Ovary (tissue), 9 donors: ENCODE data around the gene DNLZ. TPM values are rescaled to one million over a fixed set of nuclear protein-coding genes. Genes with fewer than 3 reads are reported as not detected.

Source experiments
- DNase-seq, 5 donors: peaks; one replicate each; pipeline ENCODE4 v3.0.0-alpha.2; 2019 to 2020
- H3K27ac ChIP-seq, 2 donors: fragments of 200-600 bp; one replicate each; pipeline versions ENCODE4 v1.5.1 to v1.8.0; 2019 to 2022
- H3K27me3 ChIP-seq: fragments of 200-600 bp; one replicate; pipeline ENCODE4 v1.8.0; 2022
- H3K36me3 ChIP-seq: fragments of 200-600 bp; sonication (generic); one replicate; pipeline ENCODE4 v1.5.1; 2019
- H3K4me1 ChIP-seq: one replicate; pipeline ENCODE4 v1.8.1; 2013; ENCODE audit warnings: mild to moderate bottlenecking, moderate library complexity; ENCODE audit not compliant: insufficient read depth
- H3K4me3 ChIP-seq: fragments of 200-600 bp; sonication (generic); one replicate; pipeline ENCODE4 v1.5.1; 2017
- H3K9me3 ChIP-seq, 2 donors: fragments of 200-600 bp in 1 of 2; sonication (generic) in 1 of 2; one replicate each; pipeline versions ENCODE4 v1.5.1 to v1.8.1; 2013 to 2019; ENCODE audit warnings: mild to moderate bottlenecking in 1 of 2, moderate library complexity in 1 of 2
- CTCF ChIP-seq, 3 donors: fragments of 450-650 bp in 2 of 3; fragments of 200-600 bp in 1 of 3; IDR thresholded peaks; one replicate each; pipeline versions ENCODE4 v1.5.1 to v1.8.0; 2016 to 2022; ENCODE audit warnings: antibody characterized with exemption in 3 of 3, mild to moderate bottlenecking in 1 of 3
- EP300 ChIP-seq: sonication (generic); formaldehyde crosslinking; IDR thresholded peaks from one replicate; pipeline ENCODE4 v1.6.1; 2017; ENCODE audit warnings: antibody characterized with exemption
- POLR2A ChIP-seq: fragments of 450-650 bp; IDR thresholded peaks from one replicate; pipeline ENCODE4 v1.6.1; 2017; ENCODE audit warnings: antibody characterized with exemption, mild to moderate bottlenecking, moderate library complexity
- WGBS, 3 donors: extraction: QIAGEN DNeasy Blood & Tissue Kit in 1 of 3; methylation state at CpG; one replicate each; pipeline versions ENCODE4 v1.1.5 to v1.1.7; 2013 to 2017; 5-methylcytosine and 5-hydroxymethylcytosine counted together
- intact Hi-C, 4 donors: fragments of 100-400 bp; cut with DNase I; formaldehyde crosslinking; loops; one replicate each; pipeline versions ENCODE4 v1.11.0 to v1.15.1; 2022 to 2023
- polyA plus RNA-seq, 2 donors: library from polyadenylated mRNA; stranded (reverse); fragments of 200-250 nt in 1 of 2; fragments of 350-450 nt in 1 of 2; fragmentation: Illumina TruSeq in 1 of 2; extraction: RNeasy Lipid Tissue Mini Kit (QIAGEN cat#74804) in 1 of 2; gene quantifications; one replicate each; pipeline ENCODE4 v1.2.3, GENCODE V29; 2013 to 2014
- total RNA-seq, 7 donors: library from RNA; depleted of rRNA in 2 of 7; stranded (reverse); fragments of >200 nt in 2 of 7; fragmentation: NEBNext Ultra II Directional in 3 of 7; extraction: Animal tissue kit (Norgen Biotek cat#: 25700) in 3 of 7; gene quantifications; one replicate each; pipeline versions ENCODE4 v1.1.0 to v1.2.4, GENCODE V29; 2016 to 2023
- donor health status: DM: no; HTN: no; CAD: no; lungs with moderate emphysema.
- donor health status: DM: no; HTN: no; CAD: no.
- donor health status: Bipolar disorder and iron deficiency.
- donor health status: DM: yes; HTN: yes; CAD: no.
- donor health status: DM: no; HTN: no; CAD: no.
- donor health status: DM: yes; HTN: yes; CAD: no.

The DNLZ gene
- total and polyA plus RNA-seq, 9 donors = 1.8 to 33.3 (median 21.2) TPM

GRCh38 chr9:136346157-136346481 is 17.4 kb downstream of the DNLZ start:
- no peak overlapping the region for H3K4me3 ChIP-seq
- no peaks in the 10 kb centered on the region for H3K27me3 ChIP-seq
- no peaks in the 10 kb centered on the region for H3K36me3 ChIP-seq
- intact Hi-C loops = no loop called here
- H3K27ac ChIP-seq = no peak overlapping the region
- H3K9me3 ChIP-seq = no peaks in the 10 kb centered on the region
- no peak for DNase-seq
- H3K4me1 ChIP-seq = peaks cover 4% of the 10 kb centered on the region
- TF ChIP-seq CTCF (IDR thresholded peaks at IDR 0.05) = no peak
- TF ChIP-seq EP300 = no peak
- TF ChIP-seq POLR2A = no peak
- 48 to 74% (median 70%) methylated on average over 10 of the region's 10 CpGs for WGBS, 3 donors

GRCh38 chr9:136345281-136346156 is 18.0 kb downstream of the DNLZ start:
- Histone ChIP-seq H3K27ac (no peak overlapping the region), H3K9me3 (no peaks in the 10 kb centered on the region), H3K4me3 (no peak overlapping the region), H3K27me3 (no peaks in the 10 kb centered on the region), H3K4me1 (peaks cover 4% of the 10 kb centered on the region), H3K36me3 (no peaks in the 10 kb centered on the region)
- no peak for DNase-seq
- intact Hi-C loops = no loop called here
- WGBS, 3 donors = 46 to 66% (median 59%) methylated on average over 42 to 43 of the region's 43 CpGs
- TF ChIP-seq EP300 (no peak), CTCF (IDR thresholded peaks at IDR 0.05) (peak in 1 of 3 donors; percentile 10)

- Histone ChIP-seq H3K9me3 (no peaks in the 10 kb centered on the region), H3K4me1 (peaks cover 4% of the 10 kb centered on the region), H3K27ac (no peak overlapping the region), H3K4me3 (no peak overlapping the region), H3K36me3 (no peaks in the 10 kb centered on the region), H3K27me3 (no peaks in the 10 kb centered on the region)
- no peak for DNase-seq
- WGBS, 3 donors = 70 to 85% (median 74%) methylated on average over 21 of the region's 21 CpGs
- intact Hi-C loops = no loop called here
- TF ChIP-seq EP300 (no peak), CTCF (IDR thresholded peaks at IDR 0.05) (no peak), POLR2A (no peak)
Observed at GRCh38 chr9:136344544-136345280, 18.8 kb downstream of the DNLZ start.

- DNase-seq = no peak
- 91 to 93% (median 92%) methylated on average over 24 of the region's 24 CpGs for WGBS, 3 donors
- Histone ChIP-seq H3K4me1 (peaks cover 4% of the 10 kb centered on the region), H3K4me3 (no peak overlapping the region), H3K27me3 (no peaks in the 10 kb centered on the region), H3K36me3 (no peaks in the 10 kb centered on the region), H3K27ac (no peak overlapping the region), H3K9me3 (no peaks in the 10 kb centered on the region)
- intact Hi-C loops = no loop called here
- TF ChIP-seq EP300 (no peak), POLR2A (no peak), CTCF (IDR thresholded peaks at IDR 0.05) (no peak)
Observed at GRCh38 chr9:136343884-136344269, 19.7 kb downstream of the DNLZ start.
